ENCODE data around the gene EXOC3L2. TPM values are rescaled to one million over a fixed set of nuclear protein-coding genes. Genes with fewer than 3 reads are reported as not detected.

Gene EXOC3L2
- total and polyA plus RNA-seq, 8 donors, result 0.85 to 3.3 (median 1.3) TPM

GRCh38 chr19:45267296-45267695 is 22.1 kb upstream of the EXOC3L2 start:
- no peak for TF ChIP-seq CTCF (IDR thresholded peaks at IDR 0.05)

GRCh38 chr19:45265375-45265774 is 20.2 kb upstream of the EXOC3L2 start:
- no peaks in the 10 kb centered on the region for H3K4me1 ChIP-seq
- H3K36me3 ChIP-seq, result peaks cover 0 to 52% of the 10 kb centered on the region in 2 donors
- DNase-seq (no peak), ATAC-seq (no peak)
- TF ChIP-seq CTCF (IDR thresholded peaks at IDR 0.05), result no peak
- no peak overlapping the region for H3K27ac ChIP-seq
- no peak overlapping the region for H3K4me3 ChIP-seq
- intact Hi-C loops (cut with DNase I), result no loop called here
- H3K9me3 ChIP-seq, result no peaks in the 10 kb centered on the region
- no peaks in the 10 kb centered on the region for H3K27me3 ChIP-seq

More at GRCh38 chr19:45267296-45267695, 22.1 kb upstream of the EXOC3L2 start:
- no peak overlapping the region for H3K4me3 ChIP-seq
- intact Hi-C loops (cut with DNase I), result no loop called here
- no peak for DNase-seq
- no peaks in the 10 kb centered on the region for H3K4me1 ChIP-seq
- H3K9me3 ChIP-seq, result no peaks in the 10 kb centered on the region
- H3K27ac ChIP-seq, result no peak overlapping the region
- H3K36me3 ChIP-seq, result peaks cover 0 to 63% of the 10 kb centered on the region in 2 donors
- no peak for ATAC-seq
- no peaks in the 10 kb centered on the region for H3K27me3 ChIP-seq

- no peaks in the 10 kb centered on the region for H3K9me3 ChIP-seq
- TF ChIP-seq CTCF (IDR thresholded peaks at IDR 0.05), result no peak
- peaks cover 0 to 47% of the 10 kb centered on the region in 2 donors for H3K36me3 ChIP-seq
- no peak overlapping the region for H3K27ac ChIP-seq
- no peak overlapping the region for H3K4me3 ChIP-seq
- DNase-seq (no peak), ATAC-seq (no peak)
- no peaks in the 10 kb centered on the region for H3K4me1 ChIP-seq
- H3K27me3 ChIP-seq, result no peaks in the 10 kb centered on the region
- intact Hi-C loops (cut with DNase I), result no loop called here
Observed at GRCh38 chr19:45264781-45265317, 19.6 kb upstream of the EXOC3L2 start.

GRCh38 chr19:45263013-45263412 is 17.8 kb upstream of the EXOC3L2 start:
- ATAC-seq (no peak), DNase-seq (no peak)
- no peak overlapping the region for H3K4me3 ChIP-seq
- H3K27me3 ChIP-seq, result no peaks in the 10 kb centered on the region
- H3K4me1 ChIP-seq, result no peaks in the 10 kb centered on the region
- TF ChIP-seq CTCF (IDR thresholded peaks at IDR 0.05), result no peak
- intact Hi-C loops (cut with DNase I), result no loop called here
- no peak overlapping the region for H3K27ac ChIP-seq
- H3K9me3 ChIP-seq, result no peaks in the 10 kb centered on the region
- peaks cover 0 to 39% of the 10 kb centered on the region in 2 donors for H3K36me3 ChIP-seq

- ATAC-seq, result no peak
- TF ChIP-seq CTCF (IDR thresholded peaks at IDR 0.05), result no peak
- peaks cover 0 to 34% of the 10 kb centered on the region in 2 donors for H3K36me3 ChIP-seq
- no peak overlapping the region for H3K4me3 ChIP-seq
- intact Hi-C loops (cut with DNase I), result no loop called here
- H3K9me3 ChIP-seq, result no peaks in the 10 kb centered on the region
- no peaks in the 10 kb centered on the region for H3K27me3 ChIP-seq
- H3K4me1 ChIP-seq, result no peaks in the 10 kb centered on the region
- no peak overlapping the region for H3K27ac ChIP-seq
- DNase-seq, result no peak
Observed at GRCh38 chr19:45262570-45262969, 17.4 kb upstream of the EXOC3L2 start.

Measured in left lung (tissue), 10 donors.